Embryonic facial prominence (tissue), 1 donor: ENCODE measurements around the gene BLOC1S1.

Experiments used
- DNase-seq: peaks from one replicate; pipeline ENCODE4 v3.0.0-alpha.2; 2016; ENCODE audit errors: extremely low spot score

The BLOC1S1 gene

DNA sequence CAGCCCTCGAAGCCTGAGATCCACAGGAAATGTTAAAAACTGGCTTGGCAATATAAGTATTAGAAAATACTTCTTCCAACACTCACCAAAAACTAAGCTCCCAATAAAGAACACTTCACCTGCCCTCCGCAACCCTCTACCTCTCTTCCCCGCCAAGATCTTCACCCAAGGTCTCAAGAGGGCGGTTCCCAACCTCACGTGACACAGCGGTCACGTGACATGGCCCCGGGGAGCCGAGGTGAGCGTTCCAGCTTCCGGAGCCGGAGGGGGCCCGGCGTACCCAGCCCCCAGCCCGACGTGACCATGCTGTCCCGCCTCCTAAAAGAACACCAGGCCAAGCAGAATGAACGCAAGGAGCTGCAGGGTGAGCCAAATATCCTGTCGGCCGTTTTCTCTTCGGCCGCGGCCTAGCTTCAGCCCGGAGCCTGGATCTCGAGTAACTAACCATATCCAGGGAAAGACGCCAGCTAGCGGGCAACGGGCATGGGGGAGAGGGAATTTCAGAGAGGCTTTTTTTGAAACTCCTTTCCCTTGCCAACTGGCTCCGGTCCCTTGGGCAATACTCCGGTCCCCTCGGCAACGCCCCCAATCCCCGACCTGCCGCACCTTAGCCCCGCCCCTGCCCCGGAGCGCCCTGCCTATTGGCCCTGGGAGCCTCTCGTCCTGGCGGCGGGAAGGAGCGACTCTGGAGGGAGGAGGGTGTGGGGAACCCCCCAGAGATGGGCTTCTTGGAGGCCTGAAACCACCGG lies at the start of gene BLOC1S1:
BLOC1S1 (plus strand) TSS at position 214 of the 749 bp plus-strand sequence; CDS start at position 220, 6 bp downstream.
- DNase-seq: peak; percentile 77

DNA sequence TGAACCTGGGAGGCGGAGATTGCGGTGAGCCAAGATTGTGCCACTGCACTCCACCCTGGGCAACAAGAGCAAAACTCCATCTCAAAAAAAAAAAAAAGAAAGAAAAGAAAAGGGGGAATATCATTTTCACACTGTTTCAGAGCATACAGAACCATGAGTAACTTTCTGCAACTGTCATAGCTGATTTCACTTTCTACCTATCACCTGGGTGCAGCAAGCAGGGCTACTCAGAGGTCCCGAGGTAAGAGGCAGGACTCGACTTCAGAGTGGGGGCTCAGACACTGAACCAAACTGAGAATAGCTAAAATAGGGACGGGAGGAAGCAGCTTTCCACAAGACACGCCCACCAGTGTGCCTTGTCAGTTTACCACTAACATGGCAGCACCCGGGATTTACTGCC lies 49.3 kb upstream of the BLOC1S1 start:
- no peak for DNase-seq

GRCh38 chr12:55670276-55670675 lies 45.6 kb upstream of the BLOC1S1 start:
- no peak for DNase-seq

- no peak for DNase-seq
Measured at GRCh38 chr12:55671746-55672145, 44.1 kb upstream of the BLOC1S1 start.

DNA sequence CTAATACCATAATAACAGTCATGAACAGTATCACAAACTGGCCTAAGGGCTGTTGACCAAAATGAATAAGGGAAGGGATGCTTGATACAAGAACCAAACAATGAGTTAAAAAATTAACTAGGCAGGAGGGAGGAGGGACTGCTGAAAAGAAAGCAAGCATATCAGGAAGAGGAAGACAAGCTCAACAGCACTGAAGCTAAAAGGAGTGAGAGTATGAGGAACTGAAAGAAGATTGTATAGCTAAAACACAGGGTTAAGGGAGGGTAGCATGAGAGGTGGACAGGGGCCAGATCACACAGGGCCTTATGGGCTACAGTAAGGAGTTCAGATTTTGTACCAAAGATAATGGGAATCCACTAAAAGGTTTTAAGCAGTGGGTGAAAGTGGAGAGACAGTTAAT lies 42.2 kb upstream of the BLOC1S1 start:
- DNase-seq: no peak

- DNase-seq: no peak
Measured at GRCh38 chr12:55675666-55676065, 40.2 kb upstream of the BLOC1S1 start.

DNA sequence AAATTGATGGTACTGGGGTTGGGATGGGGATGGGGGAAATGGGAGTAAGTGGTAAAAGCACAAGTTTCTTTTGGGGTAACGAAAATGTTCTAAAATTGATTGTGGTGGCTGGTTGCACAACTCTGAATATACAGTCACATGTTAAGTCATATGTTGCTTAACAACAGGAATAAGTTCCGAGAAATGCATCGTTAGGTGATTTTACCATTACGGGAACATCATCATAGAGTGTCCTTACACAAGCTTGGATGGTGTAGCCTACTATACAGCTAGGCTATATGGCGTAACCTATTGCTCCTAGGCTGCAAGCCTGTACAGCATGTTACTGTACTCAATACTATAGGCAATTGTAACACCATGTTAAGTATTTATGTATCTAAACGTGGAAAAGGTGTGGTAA lies 39.1 kb upstream of the BLOC1S1 start:
- DNase-seq: no peak

- DNase-seq: no peak
Measured at GRCh38 chr12:55679691-55680090, 36.2 kb upstream of the BLOC1S1 start.

DNA sequence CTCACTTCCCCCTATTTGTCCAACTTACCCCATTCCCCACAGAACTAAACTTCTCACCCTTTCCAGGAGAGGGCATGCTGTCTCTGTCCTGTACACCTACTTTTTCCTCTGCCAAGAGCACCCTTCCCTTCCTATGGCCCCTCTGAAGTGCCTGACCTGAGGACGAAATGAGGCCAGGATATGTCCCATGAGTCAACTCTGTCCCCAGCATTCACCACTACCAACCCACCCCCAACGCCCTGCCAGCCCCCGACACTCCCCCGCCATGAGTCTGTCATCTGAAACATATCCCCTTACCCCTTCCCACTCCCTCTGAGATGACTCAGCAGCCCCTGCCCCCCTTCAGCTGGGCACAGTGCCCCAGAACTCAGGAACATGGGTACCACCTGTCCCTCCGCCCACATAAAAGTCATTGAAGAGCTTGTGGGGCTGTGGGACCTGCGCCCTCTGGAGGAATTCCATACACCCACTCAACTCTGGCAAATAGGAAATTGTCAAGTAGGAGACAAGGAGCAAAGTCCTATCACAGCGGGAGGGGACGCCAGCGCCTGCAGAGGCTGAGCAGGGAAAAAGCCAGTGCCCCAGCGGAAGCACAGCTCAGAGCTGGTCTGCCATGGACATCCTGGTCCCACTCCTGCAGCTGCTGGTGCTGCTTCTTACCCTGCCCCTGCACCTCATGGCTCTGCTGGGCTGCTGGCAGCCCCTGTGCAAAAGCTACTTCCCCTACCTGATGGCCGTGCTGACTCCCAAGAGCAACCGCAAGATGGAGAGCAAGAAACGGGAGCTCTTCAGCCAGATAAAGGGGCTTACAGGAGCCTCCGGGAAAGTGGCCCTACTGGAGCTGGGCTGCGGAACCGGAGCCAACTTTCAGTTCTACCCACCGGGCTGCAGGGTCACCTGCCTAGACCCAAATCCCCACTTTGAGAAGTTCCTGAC lies 34.4 kb upstream of the BLOC1S1 start:
- no peak for DNase-seq

- DNase-seq: no peak
Measured at GRCh38 chr12:55682087-55682796, 33.6 kb upstream of the BLOC1S1 start.

DNA sequence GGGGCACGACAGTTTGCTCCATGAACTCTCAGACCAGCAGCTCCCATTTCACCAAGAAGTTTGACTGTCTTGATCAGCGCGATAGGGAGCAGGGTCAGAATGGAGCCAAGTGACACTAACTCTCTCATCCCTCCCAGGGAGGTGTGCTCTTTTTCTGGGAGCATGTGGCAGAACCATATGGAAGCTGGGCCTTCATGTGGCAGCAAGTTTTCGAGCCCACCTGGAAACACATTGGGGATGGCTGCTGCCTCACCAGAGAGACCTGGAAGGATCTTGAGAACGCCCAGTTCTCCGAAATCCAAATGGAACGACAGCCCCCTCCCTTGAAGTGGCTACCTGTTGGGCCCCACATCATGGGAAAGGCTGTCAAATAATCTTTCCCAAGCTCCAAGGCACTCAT lies 32.2 kb upstream of the BLOC1S1 start:
- DNase-seq: no peak

GRCh38 chr12:55684761-55685370 lies 31.0 kb upstream of the BLOC1S1 start:
- no peak for DNase-seq

DNA sequence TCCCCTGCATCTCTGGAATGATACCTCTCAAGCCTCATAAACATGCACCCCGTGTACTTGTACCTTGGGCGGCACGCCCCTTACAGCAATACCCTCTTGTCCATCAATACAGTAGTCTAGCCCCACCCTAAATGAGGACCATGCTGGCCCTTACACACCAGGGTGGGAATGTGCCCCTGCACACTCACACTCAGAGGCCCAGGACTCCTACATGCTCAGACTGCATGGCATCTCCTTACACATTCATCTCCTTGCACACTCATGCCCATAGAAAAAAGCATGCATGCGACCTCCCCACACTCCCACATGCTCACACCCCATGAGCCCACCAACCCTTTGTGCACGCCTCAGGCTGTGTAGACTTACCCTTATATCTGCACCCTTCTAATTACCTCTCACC lies 30.2 kb upstream of the BLOC1S1 start:
- no peak for DNase-seq

- no peak for DNase-seq
Measured at GRCh38 chr12:55686366-55687010, 29.4 kb upstream of the BLOC1S1 start.

DNA sequence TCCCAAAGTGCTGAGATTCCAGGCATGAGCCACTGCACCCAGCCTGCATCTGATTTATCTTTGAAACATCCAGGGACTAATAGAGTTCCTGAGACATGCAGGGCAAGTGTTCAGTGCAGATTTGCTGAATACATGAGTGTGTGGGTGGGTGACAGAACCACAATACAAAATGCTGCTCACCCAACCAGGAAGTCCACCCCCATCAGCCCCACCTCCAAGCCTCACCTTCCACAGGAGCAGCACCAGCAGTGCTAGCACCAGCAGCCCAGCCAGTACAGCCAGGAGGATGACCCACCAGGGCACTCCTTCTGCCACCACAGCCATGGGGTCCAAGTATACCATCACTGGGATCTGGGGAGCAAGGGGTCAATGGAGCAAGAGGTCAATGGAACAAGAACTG lies 28.1 kb upstream of the BLOC1S1 start:
- DNase-seq: no peak

GRCh38 chr12:55688716-55689655 lies 26.9 kb upstream of the BLOC1S1 start:
- DNase-seq: no peak

DNA sequence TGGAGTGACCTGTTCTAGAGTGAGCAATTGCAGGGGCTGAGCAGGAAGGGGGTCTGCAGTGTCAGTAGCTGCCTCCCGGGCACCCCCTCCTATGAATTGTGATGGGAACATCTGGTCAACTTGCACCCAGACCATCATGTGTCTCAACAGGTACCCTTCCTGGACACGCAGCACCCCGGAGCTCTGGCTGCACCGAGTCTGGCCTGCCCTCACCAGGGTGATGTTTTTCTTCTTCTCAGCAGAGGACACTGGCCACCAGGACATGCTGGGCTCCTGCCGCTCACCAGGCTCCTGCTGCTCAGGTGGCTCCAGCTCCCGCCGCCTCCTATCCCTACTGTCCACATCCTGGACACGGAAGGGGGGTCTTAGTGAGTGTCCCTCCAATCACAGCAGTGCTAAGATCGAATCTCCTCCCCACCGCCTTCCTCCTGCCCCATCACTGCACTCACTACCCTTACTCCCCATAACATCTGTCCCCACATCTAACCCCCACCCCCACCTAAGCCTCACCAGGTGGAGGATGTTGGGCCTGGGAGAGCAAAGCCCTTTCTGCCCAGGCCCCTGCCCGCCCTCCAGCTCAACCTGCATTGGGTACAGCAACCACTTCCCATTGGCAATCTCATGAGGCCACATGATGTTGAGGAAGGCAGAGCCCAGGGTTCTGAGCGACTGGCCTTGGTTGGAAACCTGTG lies 23.1 kb upstream of the BLOC1S1 start:
- DNase-seq: no peak

- no peak for DNase-seq
Measured at GRCh38 chr12:55693323-55694187, 22.3 kb upstream of the BLOC1S1 start.

- no peak for DNase-seq
Measured at GRCh38 chr12:55694188-55694515, 21.7 kb upstream of the BLOC1S1 start.
